Measurements from ENCODE around the gene NAA10. TPM values are rescaled to one million over a fixed set of nuclear protein-coding genes. Genes with fewer than 3 reads are reported as not detected.

The NAA10 gene
- polyA plus RNA-seq, 4 donors: 46.8 to 83.0 (median 58.6) TPM

DNA sequence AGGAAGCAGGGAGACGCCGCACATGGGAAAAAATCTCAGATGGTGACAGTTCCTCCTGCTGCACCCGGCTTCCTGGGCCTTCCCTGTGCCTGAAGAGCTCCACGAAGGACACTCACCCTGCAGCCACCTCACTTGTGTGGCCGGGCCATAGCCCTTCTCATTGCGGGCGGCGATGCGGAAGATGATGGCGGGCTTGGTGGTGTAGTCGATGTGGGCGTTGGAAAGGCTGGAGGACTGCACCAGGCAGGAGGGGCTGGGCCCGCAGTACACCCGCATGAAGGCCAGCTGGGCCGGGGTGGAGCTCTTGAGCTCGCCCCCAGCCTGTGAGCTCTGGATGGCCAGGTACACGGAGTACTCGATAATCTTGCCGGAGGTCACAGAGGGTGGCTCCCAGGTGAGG, 15.3 kb upstream of the NAA10 start:
- DNase-seq (ENCODE audit: low read depth in 4 of 4, low spot score in 3 of 4): no peak

DNA sequence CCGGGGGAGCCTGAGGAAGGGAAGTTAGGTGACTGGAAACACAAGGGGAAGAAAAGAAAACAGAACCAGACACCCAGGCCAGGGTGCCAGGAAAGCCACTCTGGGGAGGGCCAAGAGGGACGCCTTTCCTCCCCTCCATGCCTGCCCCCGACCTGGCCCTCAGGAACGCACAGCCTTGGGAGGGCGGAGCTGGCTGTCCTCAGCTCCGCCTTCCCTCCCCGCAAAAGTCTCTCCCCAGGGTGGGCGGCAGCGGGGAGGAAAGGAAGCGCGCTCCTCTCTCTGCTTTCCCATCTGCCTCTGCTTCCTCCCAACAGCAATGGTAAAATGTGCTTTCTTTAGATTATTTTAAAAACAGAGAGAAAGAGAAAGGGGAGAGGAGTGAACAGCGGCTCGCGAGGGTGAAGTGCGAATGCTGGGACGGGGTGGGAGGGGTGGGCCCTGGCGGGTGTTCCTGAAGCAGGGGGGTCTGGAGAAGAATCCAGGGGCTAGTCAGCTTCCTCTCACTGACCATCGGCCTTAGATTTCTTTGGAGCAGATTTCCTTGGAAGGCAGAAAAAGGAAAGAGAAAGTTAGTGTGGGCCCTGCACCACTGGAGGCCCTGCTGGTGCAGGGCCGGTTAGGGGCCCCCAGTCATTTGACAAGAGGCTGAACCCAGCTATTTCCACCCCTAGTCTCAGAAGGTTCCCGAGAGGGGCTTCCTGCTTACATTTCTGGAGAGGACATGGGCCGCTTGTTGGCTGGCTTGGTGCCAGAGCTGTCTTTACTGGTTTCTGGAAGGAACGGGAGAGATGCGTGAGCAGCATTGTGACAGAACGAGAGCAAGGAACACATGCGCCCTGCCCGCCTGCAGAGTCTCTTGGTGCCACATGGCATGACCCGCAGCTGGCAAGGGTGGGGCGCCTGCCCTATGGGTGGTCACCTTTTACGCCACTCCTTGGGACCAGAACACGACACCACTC, 14.3 kb upstream of the NAA10 start:
- no peak for DNase-seq (ENCODE audit: low read depth in 4 of 4, low spot score in 3 of 4)

DNA sequence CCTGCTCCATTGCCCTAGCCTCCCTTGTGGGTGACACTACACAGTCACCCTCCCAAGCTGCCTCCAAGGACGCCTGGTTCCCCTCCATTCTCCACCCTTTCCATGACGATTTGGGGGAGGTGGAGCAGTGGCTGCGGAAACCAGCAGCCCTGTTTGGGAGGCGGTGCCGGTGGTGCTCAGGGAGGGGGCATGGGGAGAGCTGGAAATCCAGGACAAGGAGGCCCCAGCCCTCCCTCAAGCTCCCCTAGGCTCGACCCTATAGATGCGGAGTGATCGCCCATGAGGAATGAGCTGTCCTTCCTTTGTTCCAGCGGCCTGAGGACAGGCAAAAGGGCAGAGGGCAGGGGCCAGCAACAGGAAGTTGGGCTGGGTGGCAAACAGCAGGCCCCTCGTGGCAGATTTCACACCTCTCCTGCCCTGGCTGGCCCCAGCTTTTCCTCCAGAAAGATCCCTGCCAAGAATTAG, 13.2 kb upstream of the NAA10 start:
- DNase-seq (ENCODE audit: low read depth in 4 of 4, low spot score in 3 of 4): no peak

DNA sequence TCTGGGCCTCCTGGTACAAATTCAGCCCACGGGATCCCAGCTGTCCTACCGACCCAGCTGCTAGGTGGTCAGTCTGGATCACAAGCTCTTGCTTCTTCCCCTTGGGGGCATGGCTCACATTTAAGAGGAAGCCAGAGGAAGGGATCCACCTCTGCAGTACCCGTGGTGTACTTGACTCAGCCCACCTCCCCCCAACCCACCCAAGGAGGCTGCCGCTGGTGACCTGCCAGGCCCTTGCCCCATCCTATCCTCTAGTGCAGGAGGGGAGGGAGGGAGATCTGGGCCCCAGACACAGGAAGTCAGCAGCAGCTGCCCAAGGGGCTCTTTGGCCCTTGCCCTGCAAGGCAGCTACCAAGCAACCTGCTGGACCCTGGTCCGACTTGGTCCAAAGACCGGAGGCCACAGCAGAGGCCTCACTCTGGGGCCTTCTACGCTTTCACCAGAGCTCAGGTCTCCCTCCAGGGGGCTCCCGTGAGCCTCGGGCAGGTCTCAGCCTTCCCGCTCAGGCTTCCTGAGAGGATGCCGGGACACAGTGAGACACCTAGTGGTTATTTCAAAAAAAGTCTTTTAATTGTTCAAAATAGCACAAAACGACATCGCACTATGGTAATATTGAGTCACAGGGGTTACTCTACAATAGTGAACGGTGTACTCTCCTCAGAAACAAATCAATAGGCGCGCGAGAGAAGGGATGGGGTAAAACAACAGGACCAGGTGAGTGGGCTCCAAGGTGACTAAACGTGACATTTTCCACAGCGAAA, 12.4 kb upstream of the NAA10 start:
- no peak for DNase-seq (ENCODE audit: low read depth in 4 of 4, low spot score in 3 of 4)

DNA sequence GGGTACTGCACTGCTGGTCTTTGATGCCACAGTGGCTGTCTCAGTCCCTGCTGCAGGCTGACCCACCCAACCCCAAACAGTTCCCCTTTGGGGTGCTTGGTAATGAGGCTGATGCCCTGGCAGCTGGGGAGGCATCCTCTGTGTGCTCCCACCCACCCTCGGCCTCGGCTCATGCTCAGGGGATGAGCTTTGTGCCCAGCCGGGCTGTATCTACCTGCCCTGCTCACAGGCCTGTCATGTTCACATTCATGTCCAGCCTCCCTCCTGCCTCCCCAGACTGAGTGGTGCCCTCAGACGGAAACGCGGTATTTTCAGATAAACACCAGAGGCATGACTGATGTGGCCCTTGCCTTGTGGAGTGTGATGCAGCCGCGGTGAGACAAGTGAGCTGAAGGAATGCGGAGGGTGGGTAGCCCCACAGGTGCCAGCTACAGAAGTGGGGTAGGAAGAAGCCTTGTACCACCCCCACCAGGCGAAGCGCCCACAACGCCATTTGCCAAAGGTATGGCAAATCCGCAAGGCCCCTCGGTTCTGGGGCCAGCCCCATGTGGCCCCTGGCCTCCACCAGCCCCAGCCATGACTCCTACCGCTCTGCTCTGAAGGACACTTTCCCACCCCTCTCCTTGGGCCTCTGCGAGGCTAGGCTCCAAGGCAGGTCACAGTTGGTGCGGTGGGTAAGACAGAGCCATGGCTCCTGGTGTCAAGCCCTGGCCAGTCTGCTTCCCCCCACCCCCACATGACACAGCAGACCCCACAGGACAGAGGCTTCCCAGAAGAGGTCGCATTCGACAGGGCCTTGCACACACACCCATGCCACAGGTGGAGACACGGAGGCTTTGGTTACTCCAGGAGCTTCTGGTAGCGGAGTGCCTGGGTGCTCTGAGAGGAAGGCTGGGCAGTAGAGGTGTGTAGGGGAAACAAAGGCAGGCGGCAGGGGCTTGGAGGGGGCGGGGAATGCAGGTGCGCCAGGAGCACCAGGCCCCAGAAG, 11.4 kb upstream of the NAA10 start:
- no peak for DNase-seq (ENCODE audit: low read depth in 4 of 4, low spot score in 3 of 4)

DNA sequence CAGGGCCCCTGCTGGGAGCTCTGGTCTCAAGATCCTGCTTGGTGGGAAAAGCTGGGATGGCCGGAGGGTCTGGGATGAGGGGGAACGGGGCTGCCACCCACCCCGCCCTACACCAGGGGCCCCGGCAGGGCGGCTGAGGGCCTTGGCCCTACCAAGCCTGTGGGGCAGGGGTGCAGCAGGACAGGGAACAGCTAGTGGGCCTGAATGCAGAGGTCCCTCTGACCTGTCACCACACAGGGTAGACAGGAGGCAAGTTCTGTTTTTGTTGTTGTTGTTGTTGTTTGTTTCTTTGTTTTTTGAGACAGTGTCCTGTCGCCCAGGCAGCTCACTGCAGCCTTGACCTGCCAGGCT, 9.9 kb upstream of the NAA10 start:
- no peak for DNase-seq (ENCODE audit: low read depth in 4 of 4, low spot score in 3 of 4)

DNA sequence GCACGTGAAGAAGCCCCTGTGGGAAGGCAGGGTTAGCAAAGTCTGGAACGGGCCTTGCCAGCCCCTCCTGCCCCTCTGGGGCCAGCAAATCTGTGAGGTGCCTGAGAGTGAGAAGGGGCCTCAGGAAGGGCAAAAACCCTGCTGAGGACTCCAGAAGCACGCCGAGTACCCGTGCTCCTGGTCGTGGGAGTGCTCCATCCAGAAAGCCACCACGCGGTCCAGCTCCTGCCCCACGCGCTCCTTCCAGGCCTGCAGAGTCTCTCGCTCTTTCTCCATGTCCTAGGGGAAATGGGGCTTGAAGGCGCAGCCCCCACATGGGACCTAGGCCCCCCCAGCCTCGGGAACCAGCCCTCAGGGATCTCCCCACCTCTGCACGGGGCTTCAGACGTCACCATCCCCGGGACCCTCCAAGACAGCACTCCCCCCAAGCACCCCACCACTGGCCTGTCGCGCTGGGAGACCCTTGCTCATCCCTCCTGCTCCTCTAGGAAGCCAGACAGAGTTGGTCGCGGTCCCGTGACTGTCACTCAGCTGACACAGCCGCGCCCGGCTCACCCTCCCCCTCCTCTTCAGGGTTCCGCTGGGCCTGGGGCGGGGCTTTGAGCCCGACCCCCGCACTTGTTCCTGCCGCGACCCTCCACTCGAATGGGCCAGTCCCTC, 9.4 kb upstream of the NAA10 start, which contains the start of gene RENBP:
Gene RENBP, minus strand, starts transcription at position 504 of the 660 bp plus-strand sequence. Its CDS starts 33 bp downstream, at position 471.
- DNase-seq (ENCODE audit: low read depth in 4 of 4, low spot score in 3 of 4): no peak

DNA sequence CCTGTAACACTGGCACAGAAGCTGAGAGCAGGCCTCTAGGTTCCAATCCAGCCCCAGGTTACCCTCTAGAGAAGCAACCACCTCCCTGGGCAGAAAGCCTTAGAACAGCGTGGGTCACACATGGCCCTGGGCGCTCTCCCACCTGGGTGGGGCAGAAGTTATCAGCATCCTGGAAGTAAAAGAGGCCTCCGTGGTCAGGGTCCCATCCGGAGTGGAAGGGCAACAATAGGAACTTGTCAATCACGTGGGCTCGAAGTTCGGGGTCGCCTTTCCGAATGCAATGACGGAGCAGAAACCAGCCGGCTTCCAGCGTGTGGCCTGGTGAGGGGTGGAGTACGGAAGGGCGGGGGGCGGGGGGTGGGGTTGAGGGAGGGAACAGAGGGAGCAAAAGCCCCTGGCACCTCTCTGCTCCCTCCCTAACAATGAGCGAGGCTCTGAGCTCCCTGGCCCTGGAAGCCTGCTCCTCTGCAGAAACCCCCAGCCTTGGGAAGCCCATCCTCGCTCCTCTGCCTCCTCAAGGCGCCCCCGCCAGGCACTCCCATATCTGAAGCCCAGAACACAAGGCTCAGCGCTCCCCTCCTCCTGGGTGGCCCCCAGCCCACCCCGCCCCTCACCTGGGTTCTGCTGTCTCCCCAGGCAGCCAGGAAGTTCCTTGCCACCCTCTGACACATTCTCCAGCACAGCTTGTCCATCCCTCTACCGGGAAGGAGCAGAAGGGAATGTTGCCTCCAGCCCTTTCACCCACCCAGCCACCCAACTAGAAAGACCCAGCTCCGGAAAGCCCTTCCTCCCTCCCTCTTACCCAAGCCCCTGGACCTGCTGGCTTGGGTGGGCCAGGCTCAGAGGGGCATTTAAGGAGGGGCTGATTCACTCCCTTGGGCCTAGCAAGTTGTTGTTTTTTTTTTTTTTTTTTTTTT, 6.8 kb upstream of the NAA10 start:
- DNase-seq (ENCODE audit: low read depth in 4 of 4, low spot score in 3 of 4): no peak

DNA sequence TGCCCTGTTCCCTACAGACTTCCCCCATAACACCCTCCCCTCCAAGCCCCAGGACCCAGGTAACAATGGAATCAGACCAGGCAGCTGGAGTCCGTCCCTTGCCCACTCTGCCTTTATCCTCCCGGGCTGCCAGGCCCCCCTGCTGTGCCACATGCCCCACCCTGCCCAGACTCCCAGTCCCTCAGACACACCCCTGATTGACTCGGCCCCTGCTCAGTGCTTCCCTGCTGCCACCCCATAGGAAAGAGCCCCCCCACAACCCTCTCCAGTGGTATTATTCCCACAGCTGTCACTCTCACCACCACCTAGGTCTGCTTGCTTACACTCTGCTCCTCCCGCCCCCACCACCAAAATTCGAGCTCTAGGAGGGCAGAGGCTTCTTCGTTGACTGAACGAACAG, 4.7 kb upstream of the NAA10 start:
- DNase-seq (ENCODE audit: low read depth in 4 of 4, low spot score in 3 of 4): no peak

DNA sequence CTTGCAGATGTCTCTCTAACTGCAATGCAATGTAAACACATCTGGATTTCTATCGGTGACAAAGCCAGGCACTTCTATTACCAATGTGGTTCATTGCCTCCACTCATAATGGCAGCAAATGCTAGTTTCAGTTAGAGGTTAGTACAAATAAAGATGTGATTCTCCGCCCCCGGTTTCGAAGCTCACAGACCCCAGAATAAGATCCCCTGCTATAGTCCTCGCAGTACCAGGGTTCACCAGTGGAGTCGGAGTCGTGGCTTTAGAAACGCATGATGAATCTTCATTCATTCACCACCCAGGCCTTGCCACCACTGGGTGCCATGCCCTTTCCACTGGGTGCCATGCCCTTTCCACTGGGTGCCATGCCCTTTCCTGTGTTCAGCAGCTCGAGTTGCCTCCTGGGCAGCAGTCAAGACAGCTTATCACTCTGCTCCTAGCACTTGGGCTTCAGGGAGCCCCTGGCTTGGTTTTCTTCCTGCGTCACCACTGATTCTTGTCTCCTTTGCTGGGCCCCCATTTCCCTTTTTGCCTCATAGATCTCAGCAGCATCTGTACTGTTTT, 3.5 kb upstream of the NAA10 start:
- no peak for DNase-seq (ENCODE audit: low read depth in 4 of 4, low spot score in 3 of 4)

DNA sequence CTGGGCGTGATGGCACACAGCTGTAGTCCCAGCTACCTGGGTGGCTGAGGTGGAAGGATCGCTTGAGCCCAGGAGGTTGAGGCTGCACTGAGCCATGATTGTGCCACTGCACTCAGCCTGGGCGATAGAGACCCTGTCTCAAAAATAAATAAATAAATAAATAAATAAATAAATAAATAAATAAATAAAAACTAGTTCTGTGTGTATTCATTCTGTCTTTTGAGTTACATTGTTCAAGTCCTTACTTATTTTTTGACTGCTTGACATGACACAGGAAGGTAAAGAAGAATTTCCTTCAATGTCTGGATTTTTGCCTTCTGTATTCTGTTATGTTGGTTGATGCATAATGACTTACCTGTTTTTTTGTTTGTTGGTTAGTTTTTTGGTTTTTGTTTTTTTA, 2.2 kb upstream of the NAA10 start:
- DNase-seq (ENCODE audit: low read depth in 4 of 4, low spot score in 3 of 4): no peak

DNA sequence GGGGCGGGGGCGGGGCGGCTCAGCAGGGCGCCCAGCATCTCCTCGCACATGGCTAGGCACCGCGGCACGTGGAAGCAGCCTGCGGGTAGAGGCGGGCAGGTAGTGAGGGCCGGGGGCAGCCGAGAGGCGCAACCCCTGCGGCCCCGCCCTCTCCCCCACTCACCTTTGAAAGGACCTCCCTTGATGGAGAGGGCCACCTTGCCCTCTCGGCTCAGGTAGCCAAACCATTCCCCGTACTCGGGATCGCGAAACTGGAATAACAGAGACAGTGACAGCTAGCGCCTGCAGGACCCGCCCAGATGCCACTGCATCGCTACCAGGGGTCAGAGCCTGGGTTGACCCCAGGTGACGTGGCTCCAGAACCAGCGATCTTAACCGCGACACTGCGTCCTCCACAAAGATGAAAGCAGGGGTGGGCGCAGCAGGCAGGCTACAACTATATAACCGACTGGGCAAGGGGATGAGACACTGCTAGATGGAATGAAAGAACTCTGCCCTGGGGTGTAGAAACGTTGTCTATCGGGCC, 552 bp upstream of the NAA10 start:
- no peak for DNase-seq (ENCODE audit: low read depth in 4 of 4, low spot score in 3 of 4)

DNA sequence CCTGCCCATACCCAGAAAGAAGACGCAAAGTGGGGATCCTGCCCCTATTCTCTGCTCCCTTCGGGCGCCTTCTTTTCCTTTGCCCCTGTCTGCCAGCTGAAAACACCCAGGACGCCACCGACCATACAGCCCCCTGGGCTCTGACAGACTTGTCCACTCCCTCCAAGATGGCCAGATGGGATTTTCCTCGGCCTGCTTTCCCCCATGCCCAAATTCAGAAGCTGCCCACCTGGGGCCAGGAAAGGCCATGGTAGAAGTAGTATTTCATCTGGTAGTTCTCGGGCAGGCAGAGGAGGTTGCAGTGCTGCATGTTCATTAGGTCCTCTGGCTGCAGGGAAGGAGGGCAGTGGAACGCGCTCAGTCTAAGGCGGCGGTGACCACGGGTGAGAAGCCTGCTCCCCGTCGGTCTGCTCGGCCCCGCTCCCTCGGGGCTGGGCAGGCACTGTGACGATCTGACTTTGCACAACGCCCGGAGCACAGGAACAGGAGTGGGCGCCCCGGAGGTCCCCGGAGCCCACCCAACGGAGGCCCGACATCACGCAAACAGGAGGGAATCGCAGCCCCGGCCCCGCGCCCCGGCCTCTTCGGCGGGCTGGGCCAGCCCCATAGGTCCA, 582 bp downstream of the NAA10 start:
- no peak for DNase-seq (ENCODE audit: low read depth in 4 of 4, low spot score in 3 of 4)

DNA sequence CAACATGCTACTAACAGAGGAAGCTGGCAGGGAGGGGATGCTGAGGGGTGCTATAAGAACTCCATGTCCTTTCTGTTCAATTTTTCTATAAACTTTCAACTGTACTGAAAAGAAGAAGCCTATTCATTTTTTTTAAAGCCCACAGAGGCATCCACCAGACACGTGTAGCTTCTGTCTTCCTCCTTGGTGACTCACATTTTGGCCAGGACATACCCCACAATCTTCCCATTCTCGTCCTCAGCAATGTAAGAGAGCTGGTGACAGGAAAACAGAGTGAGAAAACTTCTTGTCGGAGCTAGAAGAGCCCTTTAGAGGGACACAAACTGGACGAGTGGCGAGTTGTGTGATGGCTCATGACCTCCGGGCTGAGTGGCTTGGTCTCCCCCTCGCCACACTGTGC, 1.1 kb downstream of the NAA10 start:
- no peak for DNase-seq (ENCODE audit: low read depth in 4 of 4, low spot score in 3 of 4)

DNA sequence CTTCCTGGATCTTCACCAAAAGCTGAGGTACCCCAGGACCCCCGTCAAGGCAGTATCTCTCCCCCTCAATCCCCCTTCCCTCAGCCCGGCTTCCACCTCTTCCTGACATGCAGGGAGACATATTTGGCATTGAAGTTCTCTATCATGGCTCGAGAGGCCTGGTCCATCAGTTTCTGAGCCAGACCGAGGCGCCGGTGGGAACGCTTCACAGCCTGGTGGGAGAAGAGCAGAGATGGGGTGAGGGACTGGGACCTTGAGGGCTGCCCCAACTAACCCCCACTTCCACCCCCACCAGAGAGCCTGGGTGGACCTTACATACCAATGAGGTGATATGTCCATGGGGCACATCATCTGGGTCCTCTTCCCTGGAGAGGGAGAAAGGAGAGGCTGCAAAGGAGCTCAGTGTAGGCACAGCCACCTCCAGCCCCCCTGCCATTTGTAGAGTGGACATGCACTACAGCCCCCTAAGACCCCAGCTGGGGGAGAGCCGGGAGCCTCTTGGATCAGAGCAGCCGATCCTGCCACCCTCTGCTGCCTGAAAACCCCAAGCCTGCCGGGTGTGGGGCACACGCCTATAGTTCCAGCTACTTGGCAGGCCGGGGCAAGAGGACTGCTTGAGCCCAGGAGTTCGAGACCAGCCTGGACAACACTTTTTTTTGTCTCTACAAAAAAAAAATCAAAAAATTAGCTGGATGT, 2.5 kb downstream of the NAA10 start:
- DNase-seq (ENCODE audit: low read depth in 4 of 4, low spot score in 3 of 4): no peak

DNA sequence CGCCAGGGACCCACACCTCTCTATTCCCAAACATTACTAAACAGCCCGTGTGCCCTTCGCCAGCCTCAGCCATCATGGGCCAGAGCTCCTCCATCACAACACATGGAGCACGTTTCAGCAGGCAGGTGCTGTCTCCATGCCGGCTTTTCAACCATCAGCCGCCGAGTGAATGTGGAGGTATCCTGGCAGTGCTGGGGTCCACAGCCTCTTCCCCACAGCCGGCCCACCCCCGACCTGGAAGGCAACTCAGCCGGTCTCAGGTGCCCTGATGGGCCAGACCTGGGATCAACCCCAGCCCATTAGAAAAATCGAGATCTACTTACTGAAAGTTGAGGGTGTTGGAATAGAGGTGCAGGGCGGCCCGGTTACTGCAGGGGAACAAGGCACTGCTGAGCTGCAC, 3.1 kb downstream of the NAA10 start:
- DNase-seq (ENCODE audit: low read depth in 4 of 4, low spot score in 3 of 4): no peak

DNA sequence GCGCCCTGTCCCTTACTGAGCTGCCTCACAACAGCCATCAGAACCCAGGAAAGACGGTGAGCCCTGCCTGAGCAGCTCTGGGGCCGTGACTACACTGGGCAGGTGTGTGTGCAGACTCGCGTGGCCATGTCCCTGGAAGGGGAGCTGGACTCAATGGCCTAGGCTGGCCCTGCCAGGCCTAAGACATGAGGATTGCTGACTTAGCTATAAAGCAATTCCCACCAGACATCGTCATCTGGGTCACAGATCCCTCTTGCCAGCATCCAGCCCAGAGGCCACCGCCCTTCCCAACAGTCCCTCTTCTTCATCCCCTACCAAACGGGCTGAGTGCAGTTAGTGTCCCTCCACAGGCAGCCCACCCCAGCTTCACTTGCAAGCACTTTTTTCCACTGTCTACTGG, 3.7 kb downstream of the NAA10 start:
- DNase-seq (ENCODE audit: low read depth in 4 of 4, low spot score in 3 of 4): no peak
